ENCODE data around the gene RASA2.

Gene RASA2

GRCh38 chr3:141482245-141482922, 4.4 kb upstream of the RASA2 start:
- TF ChIP-seq, protein P1, sequence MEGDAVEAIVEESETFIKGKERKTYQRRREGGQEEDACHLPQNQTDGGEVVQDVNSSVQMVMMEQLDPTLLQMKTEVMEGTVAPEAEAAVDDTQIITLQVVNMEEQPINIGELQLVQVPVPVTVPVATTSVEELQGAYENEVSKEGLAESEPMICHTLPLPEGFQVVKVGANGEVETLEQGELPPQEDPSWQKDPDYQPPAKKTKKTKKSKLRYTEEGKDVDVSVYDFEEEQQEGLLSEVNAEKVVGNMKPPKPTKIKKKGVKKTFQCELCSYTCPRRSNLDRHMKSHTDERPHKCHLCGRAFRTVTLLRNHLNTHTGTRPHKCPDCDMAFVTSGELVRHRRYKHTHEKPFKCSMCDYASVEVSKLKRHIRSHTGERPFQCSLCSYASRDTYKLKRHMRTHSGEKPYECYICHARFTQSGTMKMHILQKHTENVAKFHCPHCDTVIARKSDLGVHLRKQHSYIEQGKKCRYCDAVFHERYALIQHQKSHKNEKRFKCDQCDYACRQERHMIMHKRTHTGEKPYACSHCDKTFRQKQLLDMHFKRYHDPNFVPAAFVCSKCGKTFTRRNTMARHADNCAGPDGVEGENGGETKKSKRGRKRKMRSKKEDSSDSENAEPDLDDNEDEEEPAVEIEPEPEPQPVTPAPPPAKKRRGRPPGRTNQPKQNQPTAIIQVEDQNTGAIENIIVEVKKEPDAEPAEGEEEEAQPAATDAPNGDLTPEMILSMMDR (IDR thresholded peaks at IDR 0.05; ENCODE audit: low read depth, low read length, missing control alignments), result no peak
- in situ Hi-C loops (cut with HindIII; ENCODE audit: low sequenced_read_pairs), result no loop called here
- no peak overlapping the region for H3K4me3 ChIP-seq (ENCODE audit: low read depth, low read length)
- DNase-seq (ENCODE audit: low read depth), result no peak

DNA sequence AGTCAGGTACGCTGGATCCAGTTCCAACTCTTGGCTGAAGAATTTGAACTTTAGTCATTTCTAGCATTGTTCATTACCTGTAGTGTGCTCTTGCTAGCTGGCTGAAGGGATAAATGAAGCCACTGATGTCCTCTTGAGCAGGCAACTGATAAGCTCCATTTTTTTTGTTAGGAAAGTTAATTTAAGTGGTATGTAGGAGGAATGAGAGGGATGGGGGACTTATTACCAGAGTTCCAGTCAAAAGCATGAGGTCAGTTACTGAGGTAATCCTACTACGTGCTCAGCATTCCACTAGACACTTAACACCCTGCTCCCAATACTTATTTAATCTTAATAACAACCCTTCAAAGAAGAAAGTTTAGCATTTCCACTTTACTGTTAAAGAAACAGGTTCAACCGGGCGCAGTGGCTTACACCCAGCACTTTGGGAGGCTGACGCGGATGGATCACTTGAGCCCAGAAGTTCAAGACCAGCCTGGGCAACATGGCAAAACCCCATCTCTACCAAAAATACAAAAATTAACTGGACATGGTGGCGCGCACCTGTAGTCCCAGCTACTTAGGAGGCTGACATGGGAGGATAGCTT, 2.0 kb upstream of the RASA2 start:
- TF ChIP-seq, protein P1 (IDR thresholded peaks at IDR 0.05; ENCODE audit: low read depth, low read length, missing control alignments), result no peak
- H3K4me3 ChIP-seq (ENCODE audit: low read depth, low read length), result no peak overlapping the region
- in situ Hi-C loops (cut with HindIII; ENCODE audit: low sequenced_read_pairs), result no loop called here
- DNase-seq (ENCODE audit: low read depth), result no peak

DNA sequence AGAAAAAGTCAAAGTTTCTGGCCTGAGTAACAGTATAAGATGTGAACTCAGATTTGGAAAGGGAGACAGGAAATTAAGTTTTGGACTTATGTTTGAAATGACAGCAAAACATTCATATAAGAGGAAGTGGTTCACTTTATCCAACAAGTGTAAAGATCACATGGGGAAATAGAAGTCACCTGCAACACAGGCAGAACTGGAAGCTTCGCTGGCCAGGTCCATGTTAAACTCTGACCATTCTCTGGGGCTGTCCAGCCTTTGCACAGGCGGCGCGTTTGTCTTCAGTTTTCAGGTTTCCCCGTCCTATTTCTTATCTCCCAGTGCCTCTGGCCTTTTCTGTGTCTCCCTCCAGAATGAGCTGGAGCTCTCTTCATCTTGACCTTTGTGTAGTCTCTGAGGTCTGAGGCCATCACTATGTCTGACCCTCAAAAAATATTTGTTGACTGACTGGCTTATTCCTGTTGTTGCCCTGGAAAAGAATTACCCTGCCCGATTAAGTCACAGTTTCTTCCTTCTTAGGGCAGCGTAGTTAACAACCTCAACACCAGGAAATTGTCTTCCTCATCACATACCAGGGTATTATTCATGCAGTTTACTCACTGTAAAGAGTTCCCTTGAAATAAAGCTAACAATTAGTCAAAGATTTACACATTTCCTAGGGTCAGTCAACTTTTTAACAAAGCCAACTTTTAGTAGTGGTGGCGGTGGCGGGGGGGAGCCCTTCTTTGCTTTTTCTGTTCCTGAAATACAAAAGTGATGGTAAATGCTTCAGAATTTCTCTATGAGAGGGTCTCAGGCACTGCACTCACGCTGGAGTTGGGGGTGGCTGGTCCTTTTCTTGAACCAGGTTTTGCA, 959 bp upstream of the RASA2 start:
- no peak for DNase-seq (ENCODE audit: low read depth)
- in situ Hi-C loops (cut with HindIII; ENCODE audit: low sequenced_read_pairs), result no loop called here
- TF ChIP-seq, protein P1 (IDR thresholded peaks at IDR 0.05; ENCODE audit: low read depth, low read length, missing control alignments), result no peak
- peak overlapping the region; percentile 72 for H3K4me3 ChIP-seq (ENCODE audit: low read depth, low read length)

DNA sequence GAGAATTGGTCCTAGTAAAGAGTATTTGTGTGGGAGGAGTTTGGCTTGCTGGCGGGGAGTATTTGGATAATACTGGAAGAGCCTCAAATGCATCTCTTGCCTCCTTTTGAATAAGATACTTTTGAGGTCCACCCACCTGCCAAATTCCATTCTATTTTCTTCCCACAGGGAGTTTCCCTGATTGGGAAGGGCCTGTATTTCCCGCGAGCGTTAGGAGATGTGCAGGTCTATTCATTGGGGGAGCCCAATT, 406 bp upstream of the RASA2 start:
- in situ Hi-C loops (cut with HindIII; ENCODE audit: low sequenced_read_pairs), result no loop called here
- H3K4me3 ChIP-seq (ENCODE audit: low read depth, low read length), result peak overlapping the region; percentile 72
- no peak for DNase-seq (ENCODE audit: low read depth)
- TF ChIP-seq, protein P1 (IDR thresholded peaks at IDR 0.05; ENCODE audit: low read depth, low read length, missing control alignments), result no peak

DNA sequence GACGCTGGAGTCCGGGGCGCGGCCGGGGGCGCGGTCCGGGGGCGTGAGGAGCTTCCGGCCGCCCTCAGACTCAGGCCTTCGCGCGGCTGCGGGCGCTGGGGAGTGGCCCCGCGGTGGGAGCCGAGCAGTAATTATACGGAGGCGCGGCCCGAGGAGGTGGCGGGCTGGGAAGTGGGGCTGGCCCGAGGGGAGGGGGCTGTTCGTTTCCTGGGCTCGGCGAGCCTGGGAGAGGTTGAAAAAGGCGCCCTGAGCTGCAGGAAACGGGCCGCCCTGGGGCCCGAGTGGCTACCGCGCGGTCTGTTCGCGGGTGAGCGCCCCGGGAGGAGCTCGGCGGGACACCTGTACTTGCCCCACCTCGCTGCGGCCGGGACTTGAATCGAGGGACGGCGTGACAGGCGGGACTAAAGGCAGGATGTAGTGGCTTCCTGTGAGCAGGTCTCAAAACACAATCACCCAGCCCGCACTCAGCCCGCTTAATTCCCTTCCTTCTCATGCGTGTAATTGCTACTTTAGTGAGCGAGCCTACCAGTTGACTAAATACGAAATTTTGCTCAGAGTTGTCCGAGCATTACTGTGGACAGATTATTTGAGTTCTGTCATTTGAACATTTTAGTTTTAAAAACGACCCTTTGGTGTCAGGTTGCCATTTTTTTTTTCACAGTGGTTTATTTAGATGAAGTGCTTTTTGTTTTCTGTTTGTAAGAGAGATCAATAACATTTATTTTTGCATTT, 860 bp downstream of the RASA2 start:
- DNase-seq (ENCODE audit: low read depth), result no peak
- peak overlapping the region; percentile 72 for H3K4me3 ChIP-seq (ENCODE audit: low read depth, low read length)

DNA sequence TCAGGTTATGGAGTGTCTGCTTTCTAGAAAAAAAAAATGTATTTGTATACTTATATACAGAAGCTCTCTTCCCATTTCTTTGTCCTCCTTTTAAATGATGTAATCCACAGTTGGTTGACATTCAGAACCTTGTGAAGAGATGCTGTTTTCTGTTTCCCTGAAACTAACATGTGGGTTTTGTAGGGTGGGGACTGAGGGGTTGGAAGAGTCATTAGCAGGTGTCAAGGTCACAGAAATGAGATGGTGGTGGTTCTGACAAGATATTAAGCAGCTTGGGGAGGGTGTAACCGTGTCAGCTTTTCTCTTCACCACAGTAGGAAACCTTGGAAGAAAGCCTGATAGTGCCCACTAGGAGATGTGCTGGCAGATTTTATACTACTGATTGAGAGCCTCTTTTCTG, 2.4 kb downstream of the RASA2 start:
- no peak overlapping the region for H3K4me3 ChIP-seq (ENCODE audit: low read depth, low read length)
- TF ChIP-seq, protein P1 (IDR thresholded peaks at IDR 0.05; ENCODE audit: low read depth, low read length, missing control alignments), result no peak
- no peak for DNase-seq (ENCODE audit: low read depth)
- in situ Hi-C loops (cut with HindIII; ENCODE audit: low sequenced_read_pairs), result no loop called here

More for the DNA sequence above, 860 bp downstream of the RASA2 start:
- in situ Hi-C loops (cut with HindIII; ENCODE audit: low sequenced_read_pairs), result no loop called here
- TF ChIP-seq, protein P1 (IDR thresholded peaks at IDR 0.05; ENCODE audit: low read depth, low read length, missing control alignments), result no peak

All from astrocyte of the cerebellum (primary cell).